GM21786 (cell line): ENCODE measurements around the gene YIF1A.
"Not testable (repeated sequence)": the region's sequence is repeated elsewhere in the genome, so short reads cannot be mapped to it uniquely, and the experiment has no call there.

Experiments used
- ATAC-seq: cut with Tn5 transposase; IDR thresholded peaks from one replicate; pipeline ENCODE4 v1.9.1; 2021; ENCODE audit not compliant: unreplicated experiment

The YIF1A gene

GRCh38 chr11:66271816-66272215 is 17.1 kb downstream of the YIF1A start:
- no peak for ATAC-seq

- no peak for ATAC-seq
Observed at GRCh38 chr11:66268952-66269905, 19.7 kb downstream of the YIF1A start.

- ATAC-seq = peak; percentile 74
Observed at GRCh38 chr11:66268244-66268951, 20.5 kb downstream of the YIF1A start, which contains the start of gene RAB1B. Gene RAB1B, plus strand, starts transcription at chr11:66268639. Its CDS starts 41 bp downstream, at chr11:66268680.

GRCh38 chr11:66267379-66268243 is 21.3 kb downstream of the YIF1A start:
- peak; percentile 38 for ATAC-seq

GRCh38 chr11:66267039-66267378 is 21.9 kb downstream of the YIF1A start:
- ATAC-seq = no peak

GRCh38 chr11:66266378-66267038 is 22.4 kb downstream of the YIF1A start:
- ATAC-seq = no peak

GRCh38 chr11:66265531-66266377 is 23.2 kb downstream of the YIF1A start:
- ATAC-seq = no peak

GRCh38 chr11:66264914-66265313 is 24.0 kb downstream of the YIF1A start:
- no peak for ATAC-seq

GRCh38 chr11:66264383-66264782 is 24.6 kb downstream of the YIF1A start:
- no peak for ATAC-seq

GRCh38 chr11:66263785-66264184 is 25.2 kb downstream of the YIF1A start:
- ATAC-seq = no peak

- ATAC-seq = no peak
Observed at GRCh38 chr11:66263231-66263630, 25.7 kb downstream of the YIF1A start.

GRCh38 chr11:66262696-66263095 is 26.2 kb downstream of the YIF1A start:
- no peak for ATAC-seq

GRCh38 chr11:66262191-66262590 is 26.8 kb downstream of the YIF1A start:
- no peak for ATAC-seq

- ATAC-seq = no peak
Observed at GRCh38 chr11:66261578-66261977, 27.4 kb downstream of the YIF1A start.

GRCh38 chr11:66259956-66260355 is 29.0 kb downstream of the YIF1A start:
- ATAC-seq = no peak

- no peak for ATAC-seq
Observed at GRCh38 chr11:66259225-66259624, 29.7 kb downstream of the YIF1A start.

- no peak for ATAC-seq
Observed at GRCh38 chr11:66258473-66258893, 30.5 kb downstream of the YIF1A start.

GRCh38 chr11:66253081-66253480 is 35.9 kb downstream of the YIF1A start:
- ATAC-seq = not testable (repeated sequence)

- no peak for ATAC-seq
Observed at GRCh38 chr11:66251809-66252208, 37.1 kb downstream of the YIF1A start.

- ATAC-seq = no peak
Observed at GRCh38 chr11:66248903-66249302, 40.0 kb downstream of the YIF1A start.
